H1 (cell line): ENCODE measurements around the gene COL4A4. TPM values are rescaled to one million over a fixed set of nuclear protein-coding genes. Genes with fewer than 3 reads are reported as not detected.

Experiments used
- ATF2 ChIP-seq: IDR thresholded peaks from 2 replicates; pipeline ENCODE4 v1.6.1; 2012; ENCODE audit warnings: low read length, inconsistent platforms
- BACH1 ChIP-seq: IDR thresholded peaks from 2 replicates; pipeline ENCODE4 v1.6.1; 2012; ENCODE audit warnings: low read length, improper control_type of control experiment
- BCL11A ChIP-seq, 2 experiments: IDR thresholded peaks; one replicate each; pipeline ENCODE4 v1.6.1; 2011; ENCODE audit warnings: low read depth in 2 of 2, low read length in 2 of 2, mild to moderate bottlenecking in 2 of 2
- CHD7 ChIP-seq: fragments of 300-600 bp; sonication (generic); IDR thresholded peaks from 2 replicates; pipeline ENCODE4 v1.7.1; 2012; ENCODE audit warnings: low read length, moderate library complexity, mild to moderate bottlenecking, inconsistent platforms; ENCODE audit not compliant: insufficient replicate concordance
- JUN ChIP-seq: IDR thresholded peaks from 2 replicates; pipeline ENCODE4 v1.6.1; 2011; ENCODE audit warnings: low read depth, mild to moderate bottlenecking, improper control_type of control experiment, low read length
- POU5F1 ChIP-seq: IDR thresholded peaks from 2 replicates; pipeline ENCODE4 v1.6.1; 2011; ENCODE audit warnings: low read depth, mild to moderate bottlenecking, low read length, moderate library complexity
- RNF2 ChIP-seq: fragments of 200-900, 300-1000 bp; sonication (generic); IDR thresholded peaks from 2 replicates; pipeline ENCODE4 v1.7.1; 2016; ENCODE audit warnings: borderline replicate concordance, low read depth, mild to moderate bottlenecking, antibody characterized with exemption, low read length; ENCODE audit not compliant: poor library complexity, severe bottlenecking; ENCODE audit errors: missing control alignments
- SIN3A ChIP-seq, 2 experiments: IDR thresholded peaks in 1 of 2; conservative IDR thresholded peaks in 1 of 2; 2 replicates each; pipeline ENCODE4 v1.6.1; 2011 to 2012; ENCODE audit warnings: low read length in 2 of 2, improper control_type of control experiment in 1 of 2, low read depth in 1 of 2, mild to moderate bottlenecking in 1 of 2
- SP2 ChIP-seq: IDR thresholded peaks from 2 replicates; pipeline ENCODE4 v1.6.1; 2012; ENCODE audit warnings: mild to moderate bottlenecking, low read length, inconsistent platforms
- SRF ChIP-seq: IDR thresholded peaks from 2 replicates; pipeline ENCODE4 v1.6.1; 2011; ENCODE audit warnings: mild to moderate bottlenecking, low read depth, low read length, moderate library complexity
- polyA plus RNA-seq, 7 experiments: library from polyadenylated mRNA; depleted of rRNA in 3 of 7; stranded (reverse) in 5 of 7; unstranded in 2 of 7; fragments of >200 nt in 5 of 7; fragments of 200-250 nt in 2 of 7; gene quantifications; 1 replicate in 5 of 7; 2 replicates in 1 of 7; 4 replicates in 1 of 7; pipeline versions ENCODE4 v1.2.1 to v1.2.3, GENCODE V29; 2011 to 2013; ENCODE audit warnings: missing spikeins in 2 of 7, mixed read lengths in 2 of 7
- total RNA-seq: library from RNA; stranded (reverse); fragmentation: NEBNext Ultra II Directional; extraction: Animal tissue kit (Norgen Biotek cat#: 25700); gene quantifications from 2 replicates; pipeline ENCODE4 v1.2.1, GENCODE V29; 2021

COL4A4 gene
- total and polyA plus RNA-seq, 2 of the 8 experiments (the other 6 are each of a cell fraction or from before 2014, with no cell fraction given) = 0.33 to 1.7 TPM

GRCh38 chr2:227010433-227010832, 153.6 kb downstream of the COL4A4 start (continued):
- TF ChIP-seq CHD7 = no peak
- no peak for TF ChIP-seq JUN
- TF ChIP-seq ATF2 = no peak
- no peak for TF ChIP-seq BCL11A (IDR thresholded peaks at IDR 0.05; ENCODE audit: low read depth in 2 of 2, low read length in 2 of 2)
- no peak for TF ChIP-seq POU5F1
- TF ChIP-seq SP2 = no peak
- TF ChIP-seq BACH1 = no peak
- TF ChIP-seq SRF = no peak
- no peak for TF ChIP-seq RNF2
- TF ChIP-seq SIN3A (conservative IDR thresholded peaks at IDR 0.05 in 1 of 2, IDR thresholded peaks at IDR 0.05 in 1 of 2; ENCODE audit: low read depth in 1 of 2, low read length in 2 of 2) = no peak
